Hepatocyte (in vitro differentiated cells): ENCODE data around the gene DCN. TPM values are rescaled to one million over a fixed set of nuclear protein-coding genes. Genes with fewer than 3 reads are reported as not detected.

ENCODE experiments used
- DNase-seq: peaks from one replicate; pipeline ENCODE4 v3.0.0-alpha.2; 2016; ENCODE audit warnings: low spot score
- H2AFZ ChIP-seq: fragments of 200-600 bp; sonication (generic); 2 replicates; pipeline ENCODE4 v1.6.0; 2016; ENCODE audit warnings: antibody characterized with exemption, mild to moderate bottlenecking
- H3K27ac ChIP-seq: fragments of 200-600 bp; sonication (generic); 2 replicates; pipeline ENCODE4 v1.5.1; 2016; ENCODE audit warnings: mild to moderate bottlenecking
- H3K27me3 ChIP-seq: fragments of 200-600 bp; sonication (generic); 2 replicates; pipeline ENCODE4 v1.6.1; 2016
- H3K36me3 ChIP-seq: fragments of 200-600 bp; sonication (generic); replicated peaks from 2 replicates; pipeline ENCODE4 v1.5.1; 2016; ENCODE audit warnings: low read depth; ENCODE audit not compliant: insufficient read depth
- H3K4me1 ChIP-seq: fragments of 200-600 bp; sonication (generic); 2 replicates; pipeline ENCODE4 v1.5.1; 2016; ENCODE audit warnings: mild to moderate bottlenecking, moderate library complexity; ENCODE audit not compliant: insufficient read depth
- H3K4me2 ChIP-seq: fragments of 200-600 bp; sonication (generic); 2 replicates; pipeline ENCODE4 v1.6.0; 2016
- H3K4me3 ChIP-seq: fragments of 200-600 bp; sonication (generic); 2 replicates; pipeline ENCODE4 v1.5.1; 2016; ENCODE audit warnings: mild to moderate bottlenecking
- H3K79me2 ChIP-seq: fragments of 200-600 bp; sonication (generic); 2 replicates; pipeline ENCODE4 v1.6.0; 2017; ENCODE audit warnings: mild to moderate bottlenecking
- H3K9me2 ChIP-seq: fragments of 200-600 bp; sonication (generic); replicated peaks from 2 replicates; pipeline ENCODE4 v1.6.0; 2017; ENCODE audit warnings: mild to moderate bottlenecking; ENCODE audit not compliant: insufficient read depth
- H3K9me3 ChIP-seq: fragments of 200-600 bp; sonication (generic); 2 replicates; pipeline ENCODE4 v1.5.1; 2016; ENCODE audit warnings: low read depth, mild to moderate bottlenecking
- H4K20me1 ChIP-seq: fragments of 200-600 bp; sonication (generic); 2 replicates; pipeline ENCODE4 v1.6.0; 2016; ENCODE audit warnings: mild to moderate bottlenecking; ENCODE audit not compliant: insufficient read depth, poor library complexity, severe bottlenecking
- EZH2 ChIP-seq: fragments of 200-600 bp; sonication (generic); IDR thresholded peaks from 2 replicates; pipeline ENCODE4 v1.6.1; 2016; ENCODE audit warnings: antibody characterized with exemption, mild to moderate bottlenecking, borderline replicate concordance
- EZH2phosphoT487 ChIP-seq: fragments of 200-600 bp; sonication (generic); IDR thresholded peaks from one replicate; pipeline ENCODE4 v1.6.1; 2018; ENCODE audit warnings: antibody characterized with exemption, mild to moderate bottlenecking, low read depth, moderate library complexity; ENCODE audit not compliant: unreplicated experiment, severe bottlenecking
- WGBS: methylation state at CpG from one replicate; pipeline ENCODE4 v1.1.6; 2016; ENCODE audit warnings: low lambda C conversion rate; ENCODE audit errors: missing lambda C conversion rate; 5-methylcytosine and 5-hydroxymethylcytosine counted together
- polyA plus RNA-seq: library from polyadenylated mRNA; unstranded; fragments of >200 nt; fragmentation: Nextera tagmentation; extraction: Ambion mirVana; gene quantifications from 2 replicates; pipeline ENCODE4 v1.2.1, GENCODE V29; 2016
- total RNA-seq: library from RNA; depleted of rRNA; stranded (reverse); fragments of >200 nt; gene quantifications from 2 replicates; pipeline ENCODE4 v1.2.3, GENCODE V29; 2014
- TF ChIP-seq, protein P1 (sequence below): fragments of 200-600 bp; sonication (generic); IDR thresholded peaks from 2 replicates; pipeline ENCODE4 v1.5.1; 2016; ENCODE audit warnings: antibody characterized with exemption, mild to moderate bottlenecking; ENCODE audit not compliant: poor library complexity

Gene DCN
- total and polyA plus RNA-seq, 2 experiments from 2014 or later = 1,996 to 2,382 TPM

DNA sequence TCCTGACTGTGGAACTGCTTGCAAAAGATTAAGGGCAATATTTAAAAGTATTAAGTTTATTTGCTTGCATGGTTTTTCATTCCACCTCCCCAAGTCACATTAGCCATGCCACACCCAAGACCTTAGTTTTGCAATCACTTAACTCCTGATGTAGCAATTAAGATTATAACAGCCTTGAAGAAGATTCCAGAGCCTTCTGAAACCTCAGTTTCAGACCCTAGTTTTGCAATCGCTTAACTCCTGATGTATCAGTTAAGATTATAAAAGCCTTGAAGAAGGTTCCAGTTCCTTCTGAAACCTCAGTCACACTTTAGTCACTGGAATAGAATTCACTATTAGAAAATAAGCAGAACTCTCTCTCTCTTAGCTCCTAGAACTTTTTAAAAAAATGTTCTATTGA, 42.7 kb upstream of the DCN start:
- H3K27ac ChIP-seq = peak overlapping the region; percentile 39
- no peaks in the 10 kb centered on the region for H3K79me2 ChIP-seq
- no peaks in the 10 kb centered on the region for H3K27me3 ChIP-seq
- 60% methylated on average over 1 of the region's 1 CpG for WGBS
- TF ChIP-seq EZH2 (no peak), EZH2phosphoT487 (no peak)
- TF ChIP-seq, protein P1, sequence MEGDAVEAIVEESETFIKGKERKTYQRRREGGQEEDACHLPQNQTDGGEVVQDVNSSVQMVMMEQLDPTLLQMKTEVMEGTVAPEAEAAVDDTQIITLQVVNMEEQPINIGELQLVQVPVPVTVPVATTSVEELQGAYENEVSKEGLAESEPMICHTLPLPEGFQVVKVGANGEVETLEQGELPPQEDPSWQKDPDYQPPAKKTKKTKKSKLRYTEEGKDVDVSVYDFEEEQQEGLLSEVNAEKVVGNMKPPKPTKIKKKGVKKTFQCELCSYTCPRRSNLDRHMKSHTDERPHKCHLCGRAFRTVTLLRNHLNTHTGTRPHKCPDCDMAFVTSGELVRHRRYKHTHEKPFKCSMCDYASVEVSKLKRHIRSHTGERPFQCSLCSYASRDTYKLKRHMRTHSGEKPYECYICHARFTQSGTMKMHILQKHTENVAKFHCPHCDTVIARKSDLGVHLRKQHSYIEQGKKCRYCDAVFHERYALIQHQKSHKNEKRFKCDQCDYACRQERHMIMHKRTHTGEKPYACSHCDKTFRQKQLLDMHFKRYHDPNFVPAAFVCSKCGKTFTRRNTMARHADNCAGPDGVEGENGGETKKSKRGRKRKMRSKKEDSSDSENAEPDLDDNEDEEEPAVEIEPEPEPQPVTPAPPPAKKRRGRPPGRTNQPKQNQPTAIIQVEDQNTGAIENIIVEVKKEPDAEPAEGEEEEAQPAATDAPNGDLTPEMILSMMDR = no peak
- peak; percentile 14 for DNase-seq
- H3K4me3 ChIP-seq = no peak overlapping the region
- no peaks in the 10 kb centered on the region for H4K20me1 ChIP-seq
- H3K4me2 ChIP-seq = no peak overlapping the region
- no peaks in the 10 kb centered on the region for H3K9me2 ChIP-seq
- no peaks in the 10 kb centered on the region for H3K4me1 ChIP-seq
- H3K36me3 ChIP-seq = no peaks in the 10 kb centered on the region
- H2AFZ ChIP-seq = no peak overlapping the region
- H3K9me3 ChIP-seq = no peaks in the 10 kb centered on the region

DNA sequence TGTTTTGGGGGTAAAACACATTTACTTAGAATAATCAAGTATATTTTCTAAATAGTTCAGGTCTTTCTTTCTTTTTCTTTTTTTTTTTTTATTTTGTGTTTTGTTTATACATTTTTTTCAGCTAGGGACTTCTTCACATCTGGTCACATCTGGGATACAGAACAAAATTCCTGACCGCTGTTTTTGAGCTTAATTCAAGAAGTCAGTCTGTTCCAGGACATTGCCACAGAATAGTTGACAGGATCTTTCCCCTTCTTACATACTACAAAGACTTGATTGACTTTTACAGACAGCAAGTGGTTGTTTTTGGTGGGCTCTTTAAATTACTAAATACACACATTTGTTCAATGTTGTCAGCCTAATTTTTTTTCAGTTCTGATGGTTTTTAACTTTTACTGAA, 41.8 kb upstream of the DCN start:
- no peak overlapping the region for H3K4me2 ChIP-seq
- TF ChIP-seq EZH2 (no peak), EZH2phosphoT487 (no peak)
- TF ChIP-seq, protein P1 = no peak
- no peaks in the 10 kb centered on the region for H3K4me1 ChIP-seq
- H3K27me3 ChIP-seq = no peaks in the 10 kb centered on the region
- no peaks in the 10 kb centered on the region for H4K20me1 ChIP-seq
- H3K36me3 ChIP-seq = no peaks in the 10 kb centered on the region
- H3K4me3 ChIP-seq = no peak overlapping the region
- H3K79me2 ChIP-seq = no peaks in the 10 kb centered on the region
- no peaks in the 10 kb centered on the region for H3K9me3 ChIP-seq
- H2AFZ ChIP-seq = no peak overlapping the region
- H3K9me2 ChIP-seq = no peaks in the 10 kb centered on the region
- no peak for DNase-seq
- H3K27ac ChIP-seq = peak overlapping the region; percentile 18
- 78% methylated on average over 1 of the region's 1 CpG for WGBS

DNA sequence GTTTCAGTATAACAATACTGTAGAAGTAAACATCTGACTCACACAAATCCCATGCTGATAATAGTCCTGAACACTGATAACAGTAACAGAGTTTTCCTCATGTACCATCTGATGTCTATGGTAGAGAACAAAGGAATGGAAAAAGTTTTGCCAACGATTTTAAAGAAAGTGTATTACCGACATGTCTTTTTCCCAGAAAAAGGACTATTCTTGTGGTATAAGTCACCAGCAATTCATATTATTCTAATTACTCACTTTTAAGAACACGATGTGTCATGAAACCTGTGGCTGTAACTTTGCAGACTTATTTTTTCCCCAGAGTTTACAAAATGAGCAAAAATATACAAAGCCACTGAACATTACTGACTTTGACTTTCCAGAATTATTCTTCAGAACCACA, 40.1 kb upstream of the DCN start:
- Histone ChIP-seq H3K4me1 (no peaks in the 10 kb centered on the region), H3K4me3 (no peak overlapping the region), H3K27ac (peak overlapping the region; percentile 27), H4K20me1 (no peaks in the 10 kb centered on the region), H3K79me2 (no peaks in the 10 kb centered on the region), H3K4me2 (peak overlapping the region; percentile 10), H3K27me3 (no peaks in the 10 kb centered on the region), H3K9me3 (no peaks in the 10 kb centered on the region), H2AFZ (no peak overlapping the region), H3K36me3 (no peaks in the 10 kb centered on the region), H3K9me2 (no peaks in the 10 kb centered on the region)
- no peak for DNase-seq
- TF ChIP-seq EZH2phosphoT487 = no peak
- TF ChIP-seq, protein P1 = no peak
- no peak for TF ChIP-seq EZH2
- whole genome bisulfite sequencing = 68% methylated on average over 3 of the region's 3 CpGs

DNA sequence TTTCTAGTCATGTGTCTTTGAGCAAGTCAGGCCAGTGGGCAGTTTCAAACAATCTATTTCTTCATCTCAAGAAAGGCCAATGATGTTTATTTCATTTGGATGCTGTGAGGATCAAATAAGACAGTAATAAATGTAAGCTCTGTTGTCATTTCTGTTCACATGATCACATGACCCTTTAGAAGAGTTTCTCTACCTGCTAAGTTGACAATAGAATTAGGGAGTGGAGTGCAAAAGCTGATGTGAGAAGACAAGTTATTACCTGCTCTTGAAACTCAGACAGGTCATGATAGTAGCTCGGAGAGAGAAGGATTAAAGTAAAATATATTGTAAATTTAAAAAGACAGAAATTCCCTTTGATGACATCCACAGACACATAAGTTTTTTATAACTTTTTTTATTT, 37.3 kb upstream of the DCN start:
- Histone ChIP-seq H3K36me3 (no peaks in the 10 kb centered on the region), H4K20me1 (no peaks in the 10 kb centered on the region), H3K4me1 (no peaks in the 10 kb centered on the region), H3K79me2 (no peaks in the 10 kb centered on the region), H3K4me3 (no peak overlapping the region), H3K9me2 (no peaks in the 10 kb centered on the region), H2AFZ (no peak overlapping the region), H3K9me3 (no peaks in the 10 kb centered on the region), H3K27me3 (no peaks in the 10 kb centered on the region), H3K4me2 (no peak overlapping the region), H3K27ac (peak overlapping the region; percentile 27)
- WGBS = 72% methylated on average over 1 of the region's 1 CpG
- TF ChIP-seq EZH2phosphoT487 (no peak), EZH2 (no peak)
- TF ChIP-seq, protein P1 = no peak
- no peak for DNase-seq
